NCI-H146 treated with DMSO at 0.1 percent for 48 hours (cell line): ENCODE data around the gene NKTR.
"Not testable (repeated sequence)": the region's sequence is repeated elsewhere in the genome, so short reads cannot be mapped to it uniquely, and the experiment has no call there.

Source experiments
- DNase-seq: peaks from one replicate; lab custom pipeline; 2025; ENCODE audit not compliant: unreplicated experiment; lab: John Stamatoyannopoulos, UW

Gene NKTR

DNA sequence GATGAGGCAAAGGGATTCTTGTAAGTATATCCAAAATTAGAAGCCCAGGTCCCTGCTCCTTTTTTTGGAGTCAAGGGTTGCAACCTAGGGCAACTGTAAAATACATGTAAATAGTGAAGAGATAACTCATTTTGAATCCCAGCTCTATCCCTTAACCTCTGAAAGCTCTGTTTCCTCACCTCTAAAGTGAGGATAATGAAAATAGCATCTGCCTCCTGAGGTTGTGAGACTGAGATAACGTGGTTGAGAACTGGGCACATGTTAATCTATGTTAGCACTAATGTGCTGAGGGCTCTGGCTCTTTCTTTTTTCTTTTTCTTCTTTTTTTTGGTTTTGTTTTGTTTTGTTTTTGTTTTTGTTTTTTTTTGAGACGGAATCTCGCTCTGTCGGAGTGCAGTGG, 4.8 kb upstream of the NKTR start:
- DNase-seq, result no peak

GRCh38 chr3:42597098-42597497, 3.4 kb upstream of the NKTR start:
- not testable (repeated sequence) for DNase-seq

DNA sequence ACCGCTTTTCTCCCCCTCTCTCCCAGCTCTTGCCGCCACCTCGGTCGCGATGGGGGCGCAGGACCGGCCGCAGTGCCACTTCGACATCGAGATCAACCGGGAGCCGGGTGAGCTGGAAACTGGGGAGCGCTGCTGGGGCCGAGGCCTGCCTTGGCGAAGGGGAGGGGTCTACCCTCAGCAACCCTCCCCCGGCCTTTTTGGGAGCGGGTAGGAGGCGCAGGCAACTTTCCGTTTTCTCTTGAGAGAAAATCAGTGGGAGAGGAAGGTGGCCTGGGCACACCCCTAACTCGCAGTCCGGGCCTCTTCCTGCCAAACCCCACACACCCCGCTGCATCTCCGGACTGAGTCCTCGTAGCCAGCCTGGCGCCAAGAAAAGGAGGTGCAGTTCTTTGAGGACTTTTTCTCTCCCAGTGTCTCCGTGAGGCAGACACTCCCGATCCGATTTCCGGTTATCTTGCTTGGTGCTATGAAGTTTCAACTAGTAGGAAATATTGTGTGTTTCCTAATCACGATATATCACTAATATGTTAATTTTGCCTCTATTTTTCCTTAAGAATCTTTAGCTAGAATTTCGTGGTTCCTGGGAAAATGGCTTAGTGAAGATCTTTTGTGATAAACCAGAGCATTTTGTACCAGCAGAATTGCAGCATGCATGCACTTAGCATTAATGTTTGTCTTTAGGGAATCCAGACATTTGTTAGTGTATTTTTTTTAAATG, 631 bp downstream of the NKTR start:
- no peak for DNase-seq

- DNase-seq, result peak; percentile 48
Observed at GRCh38 chr3:42601896-42602581, 1.6 kb downstream of the NKTR start.

- DNase-seq, result no peak
Observed at GRCh38 chr3:42602961-42603360, 2.5 kb downstream of the NKTR start.

DNA sequence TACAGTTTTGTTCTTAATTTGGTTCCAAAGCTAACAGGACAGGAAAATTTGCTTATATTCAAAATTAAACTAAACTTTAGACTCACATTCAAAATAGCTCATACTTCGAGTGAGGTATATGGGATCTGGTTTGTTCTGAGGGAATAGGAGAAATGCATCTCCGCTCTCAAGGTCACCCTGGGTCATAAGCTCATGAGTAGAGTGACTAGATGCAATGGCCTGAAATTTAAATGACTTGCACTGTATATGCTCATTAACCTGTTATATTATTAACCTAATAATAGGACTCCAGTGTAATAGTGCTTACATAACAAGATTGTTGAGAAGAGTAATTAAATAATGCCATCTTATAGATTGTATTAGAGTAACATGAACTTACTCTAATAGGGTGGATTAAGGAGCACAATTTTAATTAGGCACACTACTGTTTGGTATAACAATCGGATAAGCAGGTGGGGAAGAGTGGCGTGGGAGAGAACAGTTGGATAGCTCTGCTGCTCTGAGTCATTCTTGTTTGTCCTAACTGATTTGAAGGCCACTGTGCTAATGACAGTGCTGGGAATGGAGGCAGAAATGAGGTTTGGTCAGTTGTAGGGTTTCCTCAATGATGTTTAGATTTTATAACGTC, 5.2 kb downstream of the NKTR start:
- no peak for DNase-seq

DNA sequence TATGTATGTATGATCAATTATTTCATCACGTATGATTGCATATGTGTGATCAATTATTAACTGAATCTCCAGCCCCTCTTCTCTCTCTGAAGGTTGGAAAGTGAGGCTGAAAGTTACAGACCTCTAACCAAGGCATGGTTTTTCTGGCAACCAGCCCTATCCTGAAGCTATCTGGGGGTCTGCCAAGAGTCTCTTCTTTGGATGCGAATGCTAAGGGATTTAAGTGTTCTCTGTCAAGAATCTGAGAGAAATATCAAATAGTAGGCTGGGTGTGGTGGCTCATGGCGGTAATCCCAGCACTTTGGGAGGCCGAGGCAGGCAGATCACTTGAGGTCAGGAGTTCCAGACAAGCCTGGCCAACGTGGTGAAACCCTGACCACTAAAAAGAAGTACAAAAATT, 8.1 kb downstream of the NKTR start:
- no peak for DNase-seq

GRCh38 chr3:42610976-42611375, 10.5 kb downstream of the NKTR start:
- DNase-seq, result no peak

- DNase-seq, result no peak
Observed at GRCh38 chr3:42612217-42612616, 11.7 kb downstream of the NKTR start.

- no peak for DNase-seq
Observed at GRCh38 chr3:42612928-42613327, 12.4 kb downstream of the NKTR start.

- DNase-seq, result no peak
Observed at GRCh38 chr3:42613462-42613861, 13.0 kb downstream of the NKTR start.

GRCh38 chr3:42631620-42632019, 31.1 kb downstream of the NKTR start:
- DNase-seq, result no peak

DNA sequence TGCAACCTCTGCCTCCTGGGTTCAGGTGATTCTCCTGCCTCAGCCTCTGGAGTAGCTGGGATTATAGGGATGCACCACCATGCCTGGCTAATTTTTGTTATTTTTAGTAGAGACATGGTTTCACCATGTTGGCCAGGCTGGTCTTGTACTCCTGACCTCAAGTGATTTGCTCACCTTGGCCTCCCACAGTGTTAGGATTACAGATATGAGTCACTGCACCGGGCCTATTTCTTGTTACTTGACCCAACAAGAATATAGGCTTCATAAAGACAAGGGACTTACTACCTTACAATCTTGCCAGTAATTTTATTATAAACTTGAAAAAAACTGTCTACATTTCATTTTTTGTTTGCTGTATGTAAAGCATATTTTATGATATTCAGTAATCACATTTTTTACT, 31.7 kb downstream of the NKTR start:
- no peak for DNase-seq

DNA sequence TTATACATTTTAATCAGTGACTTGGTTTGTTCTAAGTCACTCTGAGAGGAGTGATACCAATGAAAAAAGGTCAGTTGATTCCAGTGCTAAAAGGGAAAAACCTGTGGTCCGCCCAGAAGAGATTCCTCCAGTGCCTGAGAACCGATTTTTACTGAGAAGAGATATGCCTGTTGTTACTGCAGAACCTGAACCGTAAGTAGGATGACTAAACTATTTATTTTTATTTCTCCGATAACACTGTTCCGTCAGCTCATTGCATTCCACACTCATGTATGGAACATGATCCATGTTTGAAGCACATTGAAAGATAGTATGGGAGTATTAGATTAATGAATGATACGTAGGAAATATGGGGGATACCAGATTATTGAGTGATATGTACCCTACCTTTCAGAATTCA, 33.1 kb downstream of the NKTR start:
- no peak for DNase-seq

DNA sequence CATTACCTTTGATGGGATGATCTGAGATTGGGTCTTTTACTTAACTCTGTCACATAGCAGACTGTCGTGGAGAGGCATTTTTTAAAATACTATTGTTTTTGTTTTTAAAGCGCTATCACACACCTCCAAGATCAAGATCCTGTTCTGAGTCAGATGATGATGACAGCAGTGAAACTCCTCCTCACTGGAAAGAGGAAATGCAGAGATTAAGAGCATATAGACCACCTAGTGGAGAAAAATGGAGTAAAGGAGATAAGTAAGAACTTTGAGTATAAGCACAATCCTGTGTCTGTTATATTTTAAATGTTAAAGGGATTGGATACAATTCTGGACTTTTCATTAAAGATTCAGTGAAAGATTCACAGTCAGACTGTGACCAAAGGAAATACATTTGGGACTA, 34.6 kb downstream of the NKTR start:
- DNase-seq, result no peak

DNA sequence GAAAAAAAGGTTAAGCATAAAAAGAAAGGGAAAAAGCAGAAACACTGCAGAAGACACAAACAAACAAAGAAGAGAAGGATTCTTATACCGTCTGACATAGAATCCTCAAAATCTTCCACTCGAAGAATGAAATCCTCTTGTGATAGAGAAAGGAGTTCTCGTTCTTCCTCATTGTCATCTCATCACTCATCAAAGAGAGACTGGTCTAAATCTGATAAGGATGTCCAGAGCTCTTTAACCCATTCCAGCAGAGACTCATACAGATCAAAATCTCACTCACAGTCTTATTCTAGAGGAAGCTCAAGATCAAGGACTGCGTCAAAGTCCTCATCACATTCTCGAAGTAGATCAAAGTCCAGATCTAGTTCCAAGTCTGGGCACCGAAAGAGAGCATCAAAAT, 36.5 kb downstream of the NKTR start:
- DNase-seq, result no peak

- no peak for DNase-seq
Observed at GRCh38 chr3:42638339-42638842, 37.9 kb downstream of the NKTR start.

DNA sequence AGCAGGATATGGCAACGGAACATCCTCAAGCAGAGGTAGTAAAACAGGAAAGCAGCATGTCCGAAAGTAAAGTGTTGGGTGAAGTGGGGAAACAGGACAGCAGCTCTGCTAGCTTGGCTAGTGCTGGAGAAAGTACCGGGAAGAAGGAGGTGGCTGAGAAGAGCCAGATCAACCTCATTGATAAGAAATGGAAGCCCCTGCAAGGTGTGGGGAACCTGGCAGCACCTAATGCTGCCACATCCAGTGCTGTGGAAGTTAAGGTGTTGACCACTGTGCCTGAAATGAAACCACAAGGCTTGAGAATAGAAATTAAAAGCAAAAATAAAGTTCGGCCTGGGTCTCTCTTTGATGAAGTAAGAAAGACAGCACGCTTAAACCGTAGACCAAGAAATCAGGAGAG, 38.7 kb downstream of the NKTR start:
- DNase-seq, result no peak

DNA sequence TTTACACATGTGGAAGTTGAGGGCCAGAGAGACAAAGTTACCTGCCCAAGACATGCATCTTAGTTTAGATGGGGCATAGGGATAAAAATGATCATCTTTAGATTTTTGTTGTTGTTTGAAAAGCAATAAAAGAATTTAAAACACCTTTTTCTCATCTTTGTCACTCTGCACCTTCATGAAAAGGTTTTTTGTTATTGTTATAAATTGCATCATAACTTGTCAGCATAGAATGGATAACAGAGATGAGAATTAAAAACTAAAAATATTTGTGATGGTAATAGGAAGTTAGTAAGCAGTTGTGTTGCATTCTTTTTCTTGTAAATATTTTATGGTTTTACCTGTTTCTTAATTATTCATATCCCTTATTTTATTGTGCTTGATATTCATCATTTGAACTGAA, 39.6 kb downstream of the NKTR start:
- DNase-seq, result no peak

GRCh38 chr3:42640771-42641370, 40.4 kb downstream of the NKTR start:
- DNase-seq, result no peak

- DNase-seq, result no peak
Observed at GRCh38 chr3:42647821-42648459, 47.5 kb downstream of the NKTR start.
